Measurements from ENCODE around the gene PLS1. TPM values are rescaled to one million over a fixed set of nuclear protein-coding genes. Genes with fewer than 3 reads are reported as not detected.
"Not testable (repeated sequence)": the region's sequence is repeated elsewhere in the genome, so short reads cannot be mapped to it uniquely, and the experiment has no call there.

PLS1 gene
- total and polyA plus RNA-seq, 8 donors = 11.4 to 40.4 (median 17.4) TPM

DNA sequence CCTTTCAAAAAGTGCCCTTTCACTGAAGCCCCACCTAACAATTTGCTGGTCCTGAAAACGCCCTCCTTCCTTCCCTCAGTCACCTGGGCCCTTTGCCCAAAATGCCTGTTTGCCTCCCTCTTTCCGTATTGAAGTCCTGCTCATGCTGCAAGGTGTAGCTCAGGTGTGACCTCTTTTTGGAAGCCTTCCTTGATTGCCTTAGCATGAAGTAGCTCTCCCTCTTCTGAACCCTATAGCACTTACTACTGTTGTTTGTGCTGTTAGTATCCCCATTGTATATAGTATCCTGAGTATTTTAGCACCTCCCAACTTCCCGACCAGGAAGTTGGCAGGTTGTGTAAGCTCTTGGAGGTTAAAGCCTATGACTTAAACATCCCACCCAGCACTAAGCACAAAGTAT lies 1.7 kb downstream of the PLS1 start:
- no peaks in the 10 kb centered on the region for H3K36me3 ChIP-seq
- H3K4me3 ChIP-seq = peak overlapping the region in 1 of 2 donors; percentile 77
- ATAC-seq (no peak), DNase-seq (no peak)
- H3K9me3 ChIP-seq = no peaks in the 10 kb centered on the region
- TF ChIP-seq, protein P1, sequence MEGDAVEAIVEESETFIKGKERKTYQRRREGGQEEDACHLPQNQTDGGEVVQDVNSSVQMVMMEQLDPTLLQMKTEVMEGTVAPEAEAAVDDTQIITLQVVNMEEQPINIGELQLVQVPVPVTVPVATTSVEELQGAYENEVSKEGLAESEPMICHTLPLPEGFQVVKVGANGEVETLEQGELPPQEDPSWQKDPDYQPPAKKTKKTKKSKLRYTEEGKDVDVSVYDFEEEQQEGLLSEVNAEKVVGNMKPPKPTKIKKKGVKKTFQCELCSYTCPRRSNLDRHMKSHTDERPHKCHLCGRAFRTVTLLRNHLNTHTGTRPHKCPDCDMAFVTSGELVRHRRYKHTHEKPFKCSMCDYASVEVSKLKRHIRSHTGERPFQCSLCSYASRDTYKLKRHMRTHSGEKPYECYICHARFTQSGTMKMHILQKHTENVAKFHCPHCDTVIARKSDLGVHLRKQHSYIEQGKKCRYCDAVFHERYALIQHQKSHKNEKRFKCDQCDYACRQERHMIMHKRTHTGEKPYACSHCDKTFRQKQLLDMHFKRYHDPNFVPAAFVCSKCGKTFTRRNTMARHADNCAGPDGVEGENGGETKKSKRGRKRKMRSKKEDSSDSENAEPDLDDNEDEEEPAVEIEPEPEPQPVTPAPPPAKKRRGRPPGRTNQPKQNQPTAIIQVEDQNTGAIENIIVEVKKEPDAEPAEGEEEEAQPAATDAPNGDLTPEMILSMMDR (IDR thresholded peaks at IDR 0.05) = no peak
- intact Hi-C loops (cut with DNase I) = no loop called here
- H3K27me3 ChIP-seq = no peaks in the 10 kb centered on the region
- peaks cover 0 to 27% of the 10 kb centered on the region in 2 donors for H3K4me1 ChIP-seq
- H3K27ac ChIP-seq = peak overlapping the region in 1 of 2 donors; percentile 17

DNA sequence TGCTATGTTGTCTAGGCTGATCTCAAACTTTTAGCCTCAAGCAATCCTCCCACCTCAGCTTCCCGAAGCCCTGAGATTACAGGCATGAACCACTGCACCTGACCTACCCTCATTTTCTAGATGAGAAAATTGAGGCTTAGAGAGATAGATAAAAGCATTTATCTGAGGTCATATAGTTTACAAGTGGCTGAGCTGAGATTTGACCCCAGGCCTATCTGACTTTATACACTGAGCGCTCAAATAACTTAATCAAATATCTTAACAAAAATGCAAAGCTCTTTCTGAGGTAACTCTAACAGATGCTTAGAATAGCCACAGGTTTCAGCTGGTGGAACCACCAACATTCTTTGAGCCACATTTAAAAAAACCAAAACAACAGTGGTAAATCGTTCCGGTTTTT lies 5.5 kb downstream of the PLS1 start:
- H3K36me3 ChIP-seq = no peaks in the 10 kb centered on the region
- H3K9me3 ChIP-seq = no peaks in the 10 kb centered on the region
- intact Hi-C loops (cut with DNase I) = no loop called here
- H3K27me3 ChIP-seq = no peaks in the 10 kb centered on the region
- H3K4me1 ChIP-seq = peaks cover 0 to 17% of the 10 kb centered on the region in 2 donors
- no peak overlapping the region for H3K27ac ChIP-seq
- no peak for ATAC-seq
- DNase-seq = no peak
- H3K4me3 ChIP-seq = no peak overlapping the region
- TF ChIP-seq, protein P1 (IDR thresholded peaks at IDR 0.05) = no peak

DNA sequence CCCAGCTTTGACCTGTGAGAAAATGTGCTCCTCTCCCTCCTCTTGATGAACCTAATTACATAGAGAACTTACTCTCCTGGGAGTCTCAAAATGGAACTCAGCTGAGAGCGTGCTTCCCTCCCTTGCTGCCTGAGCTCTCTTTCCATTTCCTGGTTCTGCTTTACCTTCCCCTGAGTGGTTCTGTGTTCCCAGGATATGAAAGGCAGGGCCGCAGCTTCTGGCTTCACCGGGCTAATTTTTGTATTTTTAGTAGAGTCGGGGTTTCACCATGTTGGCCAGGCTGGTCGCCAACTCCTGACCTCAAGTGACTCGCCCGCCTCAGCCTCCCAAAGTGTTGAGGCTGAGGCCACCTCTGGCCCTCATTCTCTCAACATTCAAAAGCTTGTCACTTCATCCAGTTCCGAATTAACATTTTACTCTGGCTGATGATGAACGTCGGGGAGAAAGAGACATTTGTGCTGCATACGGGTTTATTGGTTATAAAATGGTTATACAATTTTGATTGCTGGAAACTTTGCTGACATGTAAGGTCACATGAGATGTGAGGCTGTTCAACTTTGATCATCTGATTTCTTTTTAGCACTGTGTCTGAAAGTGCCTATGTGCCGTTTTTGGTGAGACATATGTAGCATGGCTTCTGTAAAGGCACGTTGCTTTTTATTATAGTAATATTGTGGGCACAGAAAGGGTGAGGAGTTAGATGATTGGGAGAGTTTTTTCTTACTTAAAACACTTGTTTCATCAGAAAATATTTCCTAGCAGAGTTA lies 6.6 kb downstream of the PLS1 start:
- H3K27ac ChIP-seq = no peak overlapping the region

DNA sequence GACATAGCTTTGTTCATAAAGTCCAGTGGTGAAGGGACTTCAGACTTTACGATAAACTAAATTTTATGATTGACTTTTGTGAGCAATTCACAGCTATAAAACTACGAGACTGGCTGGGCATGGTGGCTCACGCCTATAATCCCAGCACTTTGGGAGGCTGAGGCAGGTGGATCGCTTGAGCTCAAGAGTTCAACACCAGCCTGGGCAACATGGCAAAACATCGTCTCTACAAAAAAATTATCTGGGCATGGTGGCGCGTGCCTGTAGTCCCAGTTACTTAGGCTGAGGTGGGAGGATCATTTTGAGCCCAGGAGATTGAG lies 7.2 kb downstream of the PLS1 start:
- H3K4me3 ChIP-seq; H3K27ac ChIP-seq; H3K9me3 ChIP-seq; H3K4me1 ChIP-seq; ATAC-seq; H3K36me3 ChIP-seq; H3K27me3 ChIP-seq; DNase-seq; intact Hi-C loops (cut with DNase I): not testable (repeated sequence)

More for the DNA sequence above, 6.6 kb downstream of the PLS1 start:
- H3K4me1 ChIP-seq = peaks cover 0 to 6% of the 10 kb centered on the region in 2 donors
- intact Hi-C loops (cut with DNase I) = no loop called here
- no peaks in the 10 kb centered on the region for H3K36me3 ChIP-seq
- DNase-seq (no peak), ATAC-seq (no peak)
- H3K27me3 ChIP-seq = no peaks in the 10 kb centered on the region
- no peaks in the 10 kb centered on the region for H3K9me3 ChIP-seq
- TF ChIP-seq, protein P1 (IDR thresholded peaks at IDR 0.05) = no peak
- no peak overlapping the region for H3K4me3 ChIP-seq

DNA sequence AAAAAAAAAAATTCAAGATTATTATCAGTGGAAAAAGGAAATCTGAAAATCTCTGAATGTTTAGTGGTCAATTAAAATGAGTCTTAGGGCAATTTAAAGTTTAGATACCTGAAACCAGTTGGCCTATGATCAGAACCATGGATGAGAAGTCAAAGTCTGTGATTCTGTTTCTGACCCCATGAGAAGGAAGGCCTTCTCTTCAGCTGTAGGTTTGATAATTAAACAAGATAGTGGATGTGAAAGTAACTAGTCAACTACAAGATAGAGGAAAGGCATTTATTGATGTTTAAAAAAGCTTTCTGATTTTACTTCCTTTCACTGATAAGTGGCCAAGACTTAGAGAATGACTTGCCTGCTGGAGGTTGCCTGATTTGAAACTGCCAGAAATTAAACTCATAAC lies 8.7 kb downstream of the PLS1 start:
- TF ChIP-seq, protein P1 (IDR thresholded peaks at IDR 0.05) = no peak
- Histone ChIP-seq H3K4me3 (no peak overlapping the region), H3K36me3 (no peaks in the 10 kb centered on the region), H3K27ac (no peak overlapping the region), H3K4me1 (no peaks in the 10 kb centered on the region), H3K9me3 (no peaks in the 10 kb centered on the region), H3K27me3 (no peaks in the 10 kb centered on the region)
- intact Hi-C loops (cut with DNase I) = no loop called here
- no peak for DNase-seq
- no peak for ATAC-seq

DNA sequence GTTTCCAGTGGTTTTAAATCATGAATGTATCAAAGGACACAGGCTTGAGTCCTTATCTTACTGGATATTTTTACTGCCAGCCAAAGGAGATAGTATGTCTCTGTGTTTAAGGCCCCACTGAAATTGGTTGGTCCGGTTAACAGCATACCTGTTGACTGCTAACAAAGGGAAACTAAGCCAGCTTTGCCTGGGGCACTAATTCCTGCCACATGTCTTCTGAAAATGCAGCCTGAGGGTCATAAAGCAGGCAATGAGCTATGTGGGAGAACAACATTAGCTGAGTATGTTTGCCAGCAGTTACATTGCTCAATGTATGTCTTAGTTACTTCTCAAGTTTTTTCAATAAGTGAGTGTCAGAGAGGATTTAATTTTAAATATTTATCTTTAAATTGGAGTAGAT lies 12.4 kb downstream of the PLS1 start:
- H3K27me3 ChIP-seq = no peaks in the 10 kb centered on the region
- H3K27ac ChIP-seq = no peak overlapping the region
- no peak for ATAC-seq
- no peaks in the 10 kb centered on the region for H3K36me3 ChIP-seq
- TF ChIP-seq, protein P1 (IDR thresholded peaks at IDR 0.05) = no peak
- no peaks in the 10 kb centered on the region for H3K4me1 ChIP-seq
- H3K9me3 ChIP-seq = no peaks in the 10 kb centered on the region
- intact Hi-C loops (cut with DNase I) = no loop called here
- DNase-seq = no peak
- no peak overlapping the region for H3K4me3 ChIP-seq
